22Rv1 (cell line): ENCODE measurements around the gene IMMP2L.

Source experiments
- ZFX ChIP-seq: fragments of 450-650 bp; IDR thresholded peaks from 2 replicates; pipeline ENCODE4 v1.6.1; 2017; ENCODE audit warnings: antibody characterized with exemption, borderline replicate concordance
- TF ChIP-seq, protein P1 (sequence below): fragments of 450-650 bp; IDR thresholded peaks from 2 replicates; pipeline ENCODE4 v1.5.1; 2017; ENCODE audit warnings: mild to moderate bottlenecking

DNA sequence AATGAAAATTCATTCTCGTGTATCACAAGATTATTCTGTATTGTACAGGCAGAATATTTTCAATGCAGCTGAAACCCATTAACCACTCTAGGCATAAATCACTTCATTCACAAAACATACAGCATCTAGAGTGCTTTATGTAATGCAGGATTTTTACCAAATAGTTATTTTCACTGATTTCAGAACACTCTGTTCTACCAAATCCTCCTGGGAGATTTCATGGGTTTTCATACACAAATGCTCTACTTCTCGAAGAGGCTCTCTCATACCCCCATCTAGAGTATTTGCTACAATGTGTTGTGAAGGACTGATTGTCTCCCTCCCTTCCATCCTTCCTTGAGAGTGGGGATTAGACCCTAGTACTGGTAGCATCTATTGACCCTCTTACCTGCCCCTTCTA is 680.6 kb downstream of the IMMP2L start:
- TF ChIP-seq, protein P1, sequence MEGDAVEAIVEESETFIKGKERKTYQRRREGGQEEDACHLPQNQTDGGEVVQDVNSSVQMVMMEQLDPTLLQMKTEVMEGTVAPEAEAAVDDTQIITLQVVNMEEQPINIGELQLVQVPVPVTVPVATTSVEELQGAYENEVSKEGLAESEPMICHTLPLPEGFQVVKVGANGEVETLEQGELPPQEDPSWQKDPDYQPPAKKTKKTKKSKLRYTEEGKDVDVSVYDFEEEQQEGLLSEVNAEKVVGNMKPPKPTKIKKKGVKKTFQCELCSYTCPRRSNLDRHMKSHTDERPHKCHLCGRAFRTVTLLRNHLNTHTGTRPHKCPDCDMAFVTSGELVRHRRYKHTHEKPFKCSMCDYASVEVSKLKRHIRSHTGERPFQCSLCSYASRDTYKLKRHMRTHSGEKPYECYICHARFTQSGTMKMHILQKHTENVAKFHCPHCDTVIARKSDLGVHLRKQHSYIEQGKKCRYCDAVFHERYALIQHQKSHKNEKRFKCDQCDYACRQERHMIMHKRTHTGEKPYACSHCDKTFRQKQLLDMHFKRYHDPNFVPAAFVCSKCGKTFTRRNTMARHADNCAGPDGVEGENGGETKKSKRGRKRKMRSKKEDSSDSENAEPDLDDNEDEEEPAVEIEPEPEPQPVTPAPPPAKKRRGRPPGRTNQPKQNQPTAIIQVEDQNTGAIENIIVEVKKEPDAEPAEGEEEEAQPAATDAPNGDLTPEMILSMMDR: no peak
- no peak for TF ChIP-seq ZFX
